Stimulated activated CD8-positive, alpha-beta memory T cell treated with anti-CD3 and anti-CD28 coated beads, Interleukin-2, amount 100 ng/mL, for 48 hours (primary cell): ENCODE data around the gene SORBS1.
"Not testable (repeated sequence)": the region's sequence is repeated elsewhere in the genome, so short reads cannot be mapped to it uniquely, and the experiment has no call there.

Source experiments
- DNase-seq, 2 donors: peaks; one replicate each; pipeline ENCODE4 v3.0.0-alpha.2; 2020; ENCODE audit warnings: low read depth in 2 of 2

SORBS1 gene

DNA sequence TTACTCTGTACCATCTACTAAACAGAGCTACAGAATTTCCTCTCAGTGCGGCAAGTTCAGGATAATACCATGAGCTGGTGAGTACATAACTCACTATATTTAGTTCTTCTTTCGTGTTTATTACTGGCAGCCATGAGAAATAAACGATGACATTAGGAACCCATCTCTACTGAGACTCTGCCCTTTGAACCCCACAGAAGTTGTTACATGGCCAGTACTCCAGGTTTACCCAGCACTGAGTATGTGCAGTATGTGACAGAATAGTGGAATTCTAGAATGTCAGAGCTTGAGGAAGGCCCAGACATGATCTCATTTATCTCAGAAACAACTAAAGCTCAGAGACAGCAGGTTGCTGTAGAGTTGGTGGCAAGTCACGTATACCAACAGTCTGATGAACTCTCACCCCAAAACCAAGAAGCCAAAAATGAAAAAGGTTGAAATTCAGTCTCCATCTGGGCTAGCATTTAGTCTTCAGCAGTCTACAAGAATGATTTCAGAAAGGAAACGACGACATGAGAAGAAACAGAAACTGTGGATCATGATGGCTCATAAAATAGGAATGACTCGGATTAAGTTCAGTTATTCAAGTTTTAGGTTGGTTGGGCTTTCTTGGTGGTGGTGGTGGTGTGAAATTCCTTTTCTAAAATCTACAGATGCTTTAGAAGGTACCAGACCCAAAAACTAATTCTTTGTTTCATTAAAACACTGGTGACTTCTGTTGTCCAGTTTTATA is 78.5 kb downstream of the SORBS1 start:
- DNase-seq: no peak

DNA sequence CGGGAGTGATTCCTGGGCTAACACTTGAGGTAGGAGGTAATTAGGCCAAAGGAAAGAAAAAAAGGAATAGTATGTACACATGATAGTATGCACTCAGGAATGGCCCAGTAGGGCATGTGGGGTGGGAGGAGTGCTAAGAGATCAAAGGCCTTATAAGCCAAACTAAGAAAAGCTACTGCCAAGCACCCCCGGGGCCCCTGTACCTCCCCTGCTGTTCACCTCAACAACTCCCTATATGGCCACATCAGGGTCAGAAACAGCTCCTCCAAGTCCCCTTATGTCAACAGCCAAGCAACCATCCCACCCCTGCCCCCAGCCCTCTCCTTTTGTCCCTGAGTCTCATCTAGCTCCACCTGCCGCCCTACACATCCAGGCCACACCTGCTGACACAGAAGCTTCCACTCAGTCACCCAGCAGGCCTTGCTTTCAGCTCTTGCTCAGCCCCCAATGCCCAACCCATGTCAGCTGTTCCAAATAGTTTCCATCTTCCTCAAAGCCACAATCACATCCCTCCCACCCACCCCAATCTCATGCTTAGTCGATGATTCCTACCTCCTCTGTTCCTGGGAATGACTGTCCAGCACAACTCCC is 80.2 kb downstream of the SORBS1 start:
- DNase-seq: no peak

DNA sequence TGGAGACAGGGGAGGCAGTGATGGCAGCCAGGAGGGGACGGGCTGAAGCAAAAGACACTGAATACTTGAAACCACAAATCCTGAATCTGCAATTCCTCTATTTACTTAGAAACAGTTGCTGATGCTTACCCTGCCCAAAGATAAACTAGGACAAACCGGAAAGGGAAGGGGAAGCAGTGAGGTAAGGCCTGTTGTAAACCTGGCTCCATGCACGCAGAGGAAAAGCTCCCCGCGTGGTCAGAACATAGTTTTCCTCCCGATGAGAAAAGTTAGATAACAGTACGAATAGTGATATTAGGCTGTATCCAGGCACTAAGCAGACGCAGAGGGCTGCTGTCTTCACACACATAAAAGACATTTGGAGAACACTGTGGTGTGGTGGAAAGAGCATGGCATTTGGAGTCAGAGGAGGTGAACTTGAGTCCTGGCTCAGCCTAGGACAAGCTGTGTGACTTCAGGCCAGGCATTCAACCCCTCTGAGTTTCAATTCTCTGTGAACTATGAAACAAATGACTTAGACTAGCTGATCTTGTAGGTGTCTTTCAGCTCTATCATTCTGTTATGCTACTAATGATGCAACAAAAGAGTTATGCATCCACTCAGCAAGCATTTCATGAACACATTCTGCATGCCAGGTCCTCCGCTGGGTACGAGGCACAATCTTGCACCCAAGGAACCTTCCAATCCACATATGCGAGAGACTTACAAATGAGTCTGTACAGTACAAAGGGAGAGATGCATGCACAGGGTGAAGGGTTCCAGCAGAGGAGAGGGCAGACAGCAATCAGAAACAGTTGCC is 80.9 kb downstream of the SORBS1 start:
- DNase-seq: no peak

DNA sequence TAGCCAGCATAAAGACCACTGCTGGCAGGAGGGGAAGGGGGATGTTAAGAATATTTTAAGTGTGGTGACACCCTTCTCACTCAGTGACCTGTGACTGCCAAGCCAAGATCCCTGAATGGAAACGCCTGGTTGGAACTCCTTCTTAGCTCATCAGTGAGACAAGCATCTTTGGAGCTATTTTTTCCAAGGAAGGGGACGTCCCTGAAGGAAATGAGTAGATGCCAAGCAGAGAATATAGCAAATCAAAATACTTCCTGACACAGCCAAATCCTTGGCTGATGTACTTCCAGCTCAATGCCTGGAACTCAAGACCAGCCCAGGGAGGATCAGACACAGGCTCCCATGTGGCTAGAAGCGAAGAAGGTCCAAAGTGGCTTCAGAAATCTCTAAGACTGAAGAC is 82.2 kb downstream of the SORBS1 start:
- DNase-seq: no peak

DNA sequence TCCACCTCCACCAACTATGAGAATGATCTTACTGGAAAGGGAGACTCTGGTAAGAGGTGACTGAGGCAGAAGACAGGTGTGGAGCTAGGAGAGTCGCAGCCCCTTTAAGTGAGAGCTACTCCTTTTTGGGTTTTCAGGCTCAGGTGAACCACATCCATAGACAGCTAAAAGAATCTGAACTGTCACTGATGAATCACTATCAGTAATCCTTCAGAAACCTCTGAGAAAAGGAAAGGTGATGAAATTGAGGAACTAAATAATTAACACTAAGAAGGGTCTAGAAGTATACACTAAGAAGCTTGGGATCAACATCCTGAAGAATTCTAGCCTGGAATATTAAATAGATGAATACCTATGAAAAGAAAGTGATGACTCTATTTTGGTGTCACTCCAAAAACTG is 83.0 kb downstream of the SORBS1 start:
- no peak for DNase-seq

DNA sequence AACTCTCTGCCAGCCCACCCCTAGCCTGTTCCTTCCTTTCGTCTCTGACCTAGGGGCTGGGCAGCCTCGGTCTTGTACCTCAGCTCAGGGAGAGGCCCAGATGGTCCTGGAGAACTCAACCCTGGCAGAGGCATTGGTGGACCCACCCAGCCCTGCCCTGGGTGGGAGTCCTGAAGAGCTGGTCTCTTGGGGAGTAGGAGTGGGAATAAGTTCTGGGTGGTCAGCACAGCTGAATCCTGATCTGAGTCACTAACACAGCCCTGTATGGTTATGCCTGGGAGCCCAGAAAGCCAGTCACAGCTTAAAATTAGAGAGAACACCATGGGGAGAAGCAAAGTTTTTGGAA is 84.0 kb downstream of the SORBS1 start:
- DNase-seq: no peak

DNA sequence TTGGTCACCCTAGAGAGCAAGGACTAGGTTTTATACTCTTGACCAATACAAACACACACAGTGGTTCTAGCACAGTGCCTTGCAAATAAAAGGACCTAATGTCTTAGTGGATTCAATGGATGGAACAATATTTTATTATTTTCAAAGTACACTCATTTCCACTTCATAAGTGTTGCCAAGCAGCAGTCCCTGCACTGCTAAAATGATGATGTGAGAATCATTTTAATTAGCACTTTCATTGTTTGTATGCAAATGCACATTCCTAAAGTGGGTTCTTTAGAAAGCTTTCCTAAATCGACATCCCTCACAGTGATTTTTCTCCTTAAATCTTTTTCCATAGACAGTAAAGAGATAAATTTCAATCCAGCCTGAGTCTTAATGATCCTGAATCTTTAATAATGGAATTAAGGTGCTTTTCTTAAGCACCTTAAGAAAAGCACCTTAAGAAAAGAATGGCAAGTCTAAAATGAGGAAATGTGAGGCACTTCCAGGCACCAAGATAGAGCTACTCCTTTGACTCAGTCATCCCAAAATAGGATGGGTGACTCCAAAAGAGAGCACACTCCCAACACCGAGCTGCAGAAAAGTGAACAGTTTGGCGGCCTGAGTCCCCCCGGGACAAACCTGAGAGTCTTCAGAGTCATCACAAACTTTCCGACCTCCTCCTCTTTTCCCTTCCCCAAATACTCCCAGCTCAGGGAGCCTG is 84.5 kb downstream of the SORBS1 start:
- no peak for DNase-seq

DNA sequence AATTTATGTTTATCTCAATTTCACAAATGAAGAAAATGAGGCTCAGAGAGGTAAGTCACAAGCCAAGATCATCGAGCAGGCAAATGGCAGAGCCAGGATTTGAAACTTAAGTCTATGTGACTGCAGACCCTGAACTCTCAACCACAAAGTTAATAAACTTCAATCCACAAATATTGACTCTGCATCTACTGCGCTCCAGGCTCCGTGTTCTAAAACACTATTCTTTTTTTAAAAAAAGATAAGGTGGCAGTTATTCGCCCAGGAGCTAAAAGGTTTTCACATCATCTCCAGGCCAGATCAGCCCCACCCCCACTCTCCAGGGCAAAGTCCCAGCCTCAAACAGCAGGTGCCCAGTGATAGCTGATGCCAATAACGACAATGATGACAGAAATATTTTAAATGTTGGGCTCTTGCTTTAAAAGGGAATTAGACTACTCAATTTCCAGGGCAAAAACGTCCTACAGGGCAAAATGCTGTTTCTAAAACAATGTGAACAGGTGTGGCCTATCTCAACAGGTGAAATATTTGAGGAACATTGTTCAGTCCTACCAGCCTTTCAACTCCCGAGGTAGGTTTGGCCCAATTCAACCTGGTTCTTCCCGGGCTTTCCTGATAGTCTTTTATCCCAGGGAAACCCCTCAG is 85.2 kb downstream of the SORBS1 start:
- no peak for DNase-seq

DNA sequence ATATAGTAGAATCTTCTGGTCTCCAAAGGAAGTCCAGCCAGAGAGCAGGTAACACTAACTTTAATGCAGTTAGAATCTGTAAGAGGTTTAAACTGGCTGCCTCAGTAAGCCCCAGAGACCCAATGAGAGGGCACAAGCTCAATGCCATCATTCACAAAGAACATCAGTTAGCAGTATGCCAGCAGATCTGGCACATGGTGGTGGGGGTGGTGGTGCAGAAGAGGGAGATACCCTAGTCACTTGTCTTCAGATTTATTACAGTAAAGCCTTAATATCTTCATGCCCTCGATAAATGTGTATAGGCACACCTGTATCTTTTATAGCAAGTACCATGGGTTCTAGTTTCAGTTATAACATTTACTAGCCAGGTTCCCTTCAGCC is 86.2 kb downstream of the SORBS1 start:
- no peak for DNase-seq

DNA sequence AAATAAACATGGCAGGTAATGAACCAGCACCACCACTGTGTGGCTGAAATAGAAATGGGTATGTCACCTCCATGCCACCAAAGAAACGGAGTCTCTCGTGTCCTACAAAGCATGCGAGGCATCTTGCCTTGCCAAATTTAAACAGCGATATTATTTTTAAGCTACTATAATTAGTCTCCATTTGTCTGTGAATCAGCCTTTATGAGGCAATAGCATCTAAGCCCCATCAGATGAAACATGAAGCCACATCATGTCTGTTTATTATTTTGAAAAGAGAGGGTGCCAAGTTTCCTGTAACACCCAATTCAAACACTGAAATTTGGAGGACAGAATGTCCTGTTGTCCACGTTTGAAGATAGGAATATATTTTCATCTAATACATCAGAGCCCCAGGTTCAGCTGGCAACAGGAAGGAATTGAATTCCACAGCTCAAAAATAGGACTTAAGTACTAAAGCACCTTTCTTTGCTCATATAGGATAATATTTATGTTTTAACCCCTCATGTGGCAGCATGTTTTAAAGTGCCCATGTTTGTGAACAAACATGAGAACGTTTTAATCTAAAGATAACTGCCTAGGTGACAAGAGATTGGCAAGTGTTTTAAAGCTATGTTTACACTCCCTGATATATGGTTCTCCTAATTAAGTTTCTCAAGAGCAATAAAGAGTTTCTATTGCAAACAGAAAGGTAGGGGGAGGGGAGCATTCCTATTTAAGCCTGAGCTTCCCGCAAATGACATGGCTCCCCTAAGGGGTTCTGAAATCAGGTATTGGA is 86.8 kb downstream of the SORBS1 start:
- no peak for DNase-seq

DNA sequence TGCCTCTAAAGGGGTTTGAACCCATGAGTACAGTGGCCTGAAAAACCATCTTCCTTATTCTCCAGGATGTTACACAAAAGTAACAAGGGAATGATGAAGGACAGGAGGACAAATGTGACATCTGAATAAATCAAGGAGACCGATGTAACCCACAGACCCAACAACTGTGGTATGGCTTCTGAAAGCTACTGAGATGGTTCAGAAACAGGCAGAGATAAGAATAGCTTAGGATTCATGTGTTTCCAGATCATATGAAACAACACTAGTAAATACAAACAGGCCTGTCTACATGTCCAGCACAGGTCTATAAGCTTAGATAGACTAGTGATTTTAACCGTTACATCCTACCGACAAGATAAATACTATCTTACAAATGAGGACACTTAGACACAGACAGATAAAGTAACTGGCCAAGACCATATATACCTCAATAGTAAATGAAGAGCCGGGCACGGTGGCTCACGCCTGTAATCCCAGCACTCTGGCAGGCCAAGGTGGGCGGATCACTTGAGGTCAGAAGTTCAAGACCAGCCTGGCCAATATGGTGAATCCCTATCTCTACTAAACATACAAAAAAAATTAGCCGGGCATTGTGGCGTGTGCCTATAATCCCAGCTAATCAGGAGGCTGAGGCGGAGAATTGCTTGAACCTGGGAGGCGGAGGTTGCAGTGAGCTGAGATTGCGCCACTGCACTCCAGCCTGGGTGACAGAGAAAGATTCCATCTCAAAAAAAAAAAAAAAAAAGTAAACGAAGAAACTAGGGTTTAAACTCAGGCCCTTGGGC is 88.7 kb downstream of the SORBS1 start:
- DNase-seq: no peak

DNA sequence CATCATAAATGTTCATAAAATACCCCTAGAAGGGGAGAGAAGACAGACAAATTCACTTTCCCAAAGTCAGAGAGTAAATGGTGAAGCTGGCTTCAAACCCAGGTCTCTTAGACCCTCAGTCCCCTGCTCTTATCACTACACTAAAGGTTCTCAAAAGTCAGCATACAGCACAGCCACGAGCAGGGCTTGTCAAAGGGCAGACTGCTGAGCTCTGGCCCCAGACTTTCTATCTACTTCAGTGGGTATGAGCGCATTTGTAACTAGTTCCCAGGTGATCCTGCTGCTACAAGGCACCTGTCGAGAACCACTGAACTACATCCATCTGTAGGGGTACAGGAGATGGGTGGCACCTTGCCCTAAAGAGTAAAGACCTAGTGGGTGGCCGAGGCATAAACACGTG is 91.5 kb downstream of the SORBS1 start:
- no peak for DNase-seq

DNA sequence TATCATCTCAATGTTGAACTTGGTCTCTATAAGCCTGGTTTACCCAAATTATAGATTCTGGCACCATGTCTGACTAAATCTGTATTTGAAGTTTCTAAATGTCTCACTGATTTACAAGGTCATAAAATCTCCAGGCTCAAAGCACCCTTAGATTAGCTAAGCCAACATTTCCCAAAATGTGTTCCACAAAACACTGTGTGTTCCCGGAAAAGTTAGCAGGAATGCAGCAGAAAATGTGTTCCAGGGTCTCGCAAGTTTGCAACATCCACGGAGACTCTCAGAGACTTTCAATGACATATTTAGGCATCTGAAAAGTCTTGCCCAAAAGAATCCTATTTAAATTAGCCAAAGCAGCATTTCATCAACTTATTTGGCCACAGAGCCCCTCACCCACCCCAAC is 91.9 kb downstream of the SORBS1 start:
- no peak for DNase-seq

DNA sequence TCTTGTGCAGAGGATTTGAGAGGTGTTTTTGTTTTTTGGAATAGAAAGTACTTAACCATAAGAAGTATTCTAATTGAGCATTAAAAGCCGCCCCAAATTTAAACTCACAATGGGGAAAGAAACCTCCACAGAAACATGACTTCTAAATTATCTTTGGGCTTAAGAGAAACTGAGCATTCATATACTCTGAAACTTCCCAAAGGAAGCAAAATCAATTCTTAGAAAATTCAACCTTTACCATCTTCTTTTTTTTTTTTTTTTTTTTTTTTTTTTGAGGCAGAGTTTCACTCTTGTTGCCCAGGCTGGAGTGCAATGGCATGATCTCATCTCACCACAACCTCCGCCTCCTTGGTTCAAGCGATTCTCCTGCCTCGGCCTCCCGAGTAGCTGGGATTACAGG is 93.5 kb downstream of the SORBS1 start:
- DNase-seq: not testable (repeated sequence)

DNA sequence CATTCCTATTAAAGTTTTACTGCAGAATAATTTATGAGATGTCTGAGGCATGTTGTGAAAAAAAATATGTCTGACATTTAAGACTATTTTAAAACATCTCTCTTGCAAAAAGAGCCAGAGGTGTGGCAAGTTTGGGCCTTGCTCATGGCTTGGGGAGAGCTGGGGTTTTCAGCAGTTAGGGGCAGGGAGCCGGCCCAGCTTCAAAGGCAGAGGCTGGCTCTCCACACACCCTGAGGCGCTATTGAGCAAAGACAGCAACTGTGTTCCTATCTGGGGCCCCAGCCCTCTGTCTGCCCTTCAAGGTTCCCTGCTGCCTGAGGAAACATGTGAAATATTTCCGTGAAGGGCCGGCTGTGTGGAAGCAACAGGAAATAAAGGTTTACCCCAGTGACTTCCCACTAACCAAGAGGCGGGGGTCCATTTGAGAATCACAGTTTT is 94.0 kb downstream of the SORBS1 start:
- DNase-seq: no peak

DNA sequence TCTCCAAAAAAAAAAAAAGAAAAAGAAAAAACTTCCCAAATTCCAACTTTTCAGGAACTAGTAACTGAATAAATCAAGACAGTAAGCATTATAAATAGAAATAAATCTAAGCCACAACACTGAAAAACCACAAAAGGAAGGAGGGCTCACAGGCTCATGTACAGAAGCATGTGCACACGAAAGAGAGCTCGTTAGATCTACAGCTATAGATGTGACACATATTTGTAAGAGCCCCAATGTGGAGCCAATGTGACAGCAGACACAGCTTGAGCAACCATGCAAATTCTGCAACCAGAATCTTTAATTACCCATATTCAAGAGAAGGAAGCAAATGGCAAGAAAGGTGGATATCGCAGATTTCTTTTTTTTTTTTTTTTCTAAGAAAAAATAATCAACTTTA is 94.7 kb downstream of the SORBS1 start:
- DNase-seq: no peak

DNA sequence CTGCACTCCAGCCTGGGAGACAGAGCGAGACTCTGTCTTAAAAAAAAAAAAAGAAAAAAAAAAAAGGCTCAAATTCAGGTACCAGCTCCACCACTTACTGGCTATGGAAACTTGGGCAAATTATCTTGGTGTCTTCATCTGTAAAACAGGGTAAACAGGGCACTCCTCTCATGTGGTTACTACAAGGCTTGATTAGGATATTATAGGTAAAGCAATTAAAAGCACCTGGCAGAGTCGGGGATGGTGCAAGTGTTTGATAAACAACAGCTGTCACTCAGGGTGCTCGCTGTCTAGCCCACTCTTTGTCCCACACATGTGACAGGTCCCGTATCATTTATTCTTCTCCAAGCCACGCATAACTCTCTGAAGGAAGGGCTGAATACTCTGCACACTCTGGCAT is 96.9 kb downstream of the SORBS1 start:
- DNase-seq: no peak

DNA sequence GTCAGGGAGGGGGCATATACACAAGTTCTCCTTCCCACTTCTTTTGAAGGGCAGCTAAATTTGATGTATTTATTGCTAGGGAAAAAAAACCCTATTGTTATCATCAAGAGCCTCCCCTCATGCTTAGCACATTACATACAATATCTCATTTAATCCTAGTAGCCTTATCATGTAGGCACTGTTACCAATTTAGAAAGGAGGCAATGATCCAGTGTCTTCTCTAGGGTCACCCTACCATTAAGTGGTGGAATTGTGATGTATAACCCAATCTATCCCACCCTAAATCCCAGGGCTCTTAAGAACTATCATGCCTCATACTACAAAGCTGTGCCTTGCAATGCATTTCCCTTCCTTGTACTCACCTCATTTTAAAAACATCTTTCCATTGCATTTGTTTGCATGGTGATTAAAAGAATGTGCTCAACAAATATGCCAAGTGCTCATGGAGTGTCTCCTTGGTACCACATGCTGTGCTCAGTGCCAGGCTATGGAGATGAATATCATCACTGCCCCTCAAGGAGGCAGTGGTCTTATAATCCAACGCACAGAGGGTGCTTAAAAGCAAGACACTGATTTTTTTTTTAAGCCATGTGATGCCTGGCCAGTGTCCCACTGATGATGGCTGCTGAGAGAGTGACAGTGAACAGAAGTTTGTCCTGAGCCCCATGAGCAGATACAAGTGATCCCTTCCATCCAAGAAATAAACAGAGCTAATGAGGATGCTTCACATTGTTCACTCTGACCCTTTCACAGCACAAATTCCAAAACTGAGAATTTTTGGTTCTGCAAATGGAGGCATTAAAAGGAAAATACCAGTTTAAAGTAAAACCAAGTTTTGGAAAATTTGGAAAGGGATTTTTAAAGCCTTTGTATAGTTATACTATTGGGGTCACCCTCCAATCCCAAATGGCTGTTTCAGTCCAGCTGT is 98.2 kb downstream of the SORBS1 start:
- no peak for DNase-seq

DNA sequence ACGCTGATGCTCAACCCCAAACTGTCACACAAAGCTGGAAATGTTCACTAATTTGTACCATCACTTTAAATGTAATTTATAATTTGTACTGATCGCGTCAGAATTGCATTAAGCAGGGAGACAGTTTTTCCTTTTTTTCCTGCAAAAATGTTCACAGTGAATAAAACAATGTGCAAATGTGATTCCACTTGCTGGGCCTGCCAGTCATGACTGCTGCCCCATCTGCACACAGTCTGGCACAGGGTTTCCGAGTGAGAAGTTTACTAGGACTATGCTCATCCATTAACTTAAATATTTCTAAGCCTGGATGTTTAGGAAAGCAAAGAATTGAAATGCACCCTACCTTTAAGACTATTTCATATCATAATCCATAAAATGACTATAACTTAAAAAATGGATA is 99.6 kb downstream of the SORBS1 start:
- no peak for DNase-seq
